ENCODE data around the gene DPYD.

The DPYD gene

GRCh38 chr1:97603218-97603617 is 317.6 kb downstream of the DPYD start:
- no peak for DNase-seq

GRCh38 chr1:97599447-97599846 is 321.4 kb downstream of the DPYD start:
- DNase-seq, result no peak

GRCh38 chr1:97593192-97593591 is 327.6 kb downstream of the DPYD start:
- no peak for DNase-seq

- DNase-seq, result no peak
Measured at GRCh38 chr1:97588772-97589171, 332.1 kb downstream of the DPYD start.

GRCh38 chr1:97581614-97582051 is 339.2 kb downstream of the DPYD start:
- DNase-seq, result no peak

- no peak for DNase-seq
Measured at GRCh38 chr1:97577613-97578012, 343.2 kb downstream of the DPYD start.

GRCh38 chr1:97573553-97573952 is 347.3 kb downstream of the DPYD start:
- DNase-seq, result no peak

- no peak for DNase-seq
Measured at GRCh38 chr1:97572561-97572960, 348.3 kb downstream of the DPYD start.

- DNase-seq, result no peak
Measured at GRCh38 chr1:97571760-97572159, 349.1 kb downstream of the DPYD start.

- no peak for DNase-seq
Measured at GRCh38 chr1:97570691-97571090, 350.1 kb downstream of the DPYD start.

GRCh38 chr1:97567000-97567749 is 353.7 kb downstream of the DPYD start:
- DNase-seq, result no peak

GRCh38 chr1:97565886-97566285 is 354.9 kb downstream of the DPYD start:
- no peak for DNase-seq

- no peak for DNase-seq
Measured at GRCh38 chr1:97563926-97564325, 356.9 kb downstream of the DPYD start.

- DNase-seq, result no peak
Measured at GRCh38 chr1:97562081-97562480, 358.8 kb downstream of the DPYD start.

- DNase-seq, result no peak
Measured at GRCh38 chr1:97560714-97561113, 360.1 kb downstream of the DPYD start.

- DNase-seq, result no peak
Measured at GRCh38 chr1:97553971-97554370, 366.9 kb downstream of the DPYD start.

GRCh38 chr1:97551113-97551512 is 369.7 kb downstream of the DPYD start:
- DNase-seq, result no peak

GRCh38 chr1:97545446-97545845 is 375.4 kb downstream of the DPYD start:
- no peak for DNase-seq

- DNase-seq, result no peak
Measured at GRCh38 chr1:97540346-97540888, 380.4 kb downstream of the DPYD start.

GRCh38 chr1:97538113-97538512 is 382.7 kb downstream of the DPYD start:
- no peak for DNase-seq

GRCh38 chr1:97533358-97533757 is 387.5 kb downstream of the DPYD start:
- DNase-seq, result no peak

GRCh38 chr1:97529600-97529999 is 391.2 kb downstream of the DPYD start:
- DNase-seq, result no peak

GRCh38 chr1:97524211-97524610 is 396.6 kb downstream of the DPYD start:
- no peak for DNase-seq

- DNase-seq, result no peak
Measured at GRCh38 chr1:97516588-97516987, 404.2 kb downstream of the DPYD start.

- no peak for DNase-seq
Measured at GRCh38 chr1:97508653-97509218, 412.1 kb downstream of the DPYD start.

All from activated CD8-positive, alpha-beta memory T cell treated with anti-CD3 and anti-CD28 coated beads, Interleukin-2, amount 50 U/mL, for 48 hours (primary cell).